Mononuclear cell (primary cell): ENCODE measurements around the gene P2RY11. TPM values are rescaled to one million over a fixed set of nuclear protein-coding genes. Genes with fewer than 3 reads are reported as not detected.

Source experiments
- H3K27me3 ChIP-seq: 2 replicates; pipeline ENCODE4 v1.6.0; 2011; ENCODE audit warnings: low read length, control low read depth; ENCODE audit not compliant: insufficient read depth
- H3K4me1 ChIP-seq: 2 replicates; pipeline ENCODE4 v1.5.1; 2011; ENCODE audit warnings: mild to moderate bottlenecking, low read length, control low read depth; ENCODE audit not compliant: insufficient read depth
- H3K4me3 ChIP-seq: 2 replicates; pipeline ENCODE4 v1.5.1; 2011; ENCODE audit warnings: mild to moderate bottlenecking, low read length, moderate library complexity
- H3K9me3 ChIP-seq: 2 replicates; pipeline ENCODE4 v1.5.1; 2011; ENCODE audit warnings: low read depth, mild to moderate bottlenecking, control low read depth, low read length
- total RNA-seq: library from RNA; depleted of rRNA; stranded (reverse); fragments of >200 nt; gene quantifications from one replicate; pipeline ENCODE4 v1.2.3, GENCODE V29; 2012

P2RY11 gene
- total RNA-seq, 1 donor: 8.3 TPM

GRCh38 chr19:10137751-10138682, 26.5 kb downstream of the P2RY11 start:
- Histone ChIP-seq H3K4me3 (no peak overlapping the region), H3K9me3 (no peaks in the 10 kb centered on the region), H3K4me1 (peaks cover 15% of the 10 kb centered on the region), H3K27me3 (no peaks in the 10 kb centered on the region)

GRCh38 chr19:10138879-10139795, 27.6 kb downstream of the P2RY11 start:
- Histone ChIP-seq H3K9me3 (no peaks in the 10 kb centered on the region), H3K27me3 (no peaks in the 10 kb centered on the region), H3K4me3 (no peak overlapping the region), H3K4me1 (peaks cover 26% of the 10 kb centered on the region)

GRCh38 chr19:10139952-10140351, 28.5 kb downstream of the P2RY11 start:
- Histone ChIP-seq H3K4me3 (no peak overlapping the region), H3K9me3 (no peaks in the 10 kb centered on the region), H3K4me1 (peaks cover 30% of the 10 kb centered on the region), H3K27me3 (no peaks in the 10 kb centered on the region)

- no peaks in the 10 kb centered on the region for H3K9me3 ChIP-seq
- H3K4me3 ChIP-seq: no peak overlapping the region
- H3K4me1 ChIP-seq: peaks cover 30% of the 10 kb centered on the region
- no peaks in the 10 kb centered on the region for H3K27me3 ChIP-seq
Observed at GRCh38 chr19:10141479-10141878, 30.0 kb downstream of the P2RY11 start.

GRCh38 chr19:10141973-10142372, 30.5 kb downstream of the P2RY11 start:
- Histone ChIP-seq H3K27me3 (no peaks in the 10 kb centered on the region), H3K4me1 (peaks cover 30% of the 10 kb centered on the region), H3K4me3 (no peak overlapping the region), H3K9me3 (no peaks in the 10 kb centered on the region)

GRCh38 chr19:10142701-10143375, 31.3 kb downstream of the P2RY11 start:
- Histone ChIP-seq H3K4me3 (no peak overlapping the region), H3K4me1 (peaks cover 30% of the 10 kb centered on the region), H3K27me3 (no peaks in the 10 kb centered on the region), H3K9me3 (no peaks in the 10 kb centered on the region)

GRCh38 chr19:10143681-10144080, 32.2 kb downstream of the P2RY11 start:
- H3K27me3 ChIP-seq: no peaks in the 10 kb centered on the region
- H3K4me3 ChIP-seq: no peak overlapping the region
- H3K9me3 ChIP-seq: no peaks in the 10 kb centered on the region

GRCh38 chr19:10144361-10144760, 32.9 kb downstream of the P2RY11 start:
- no peaks in the 10 kb centered on the region for H3K27me3 ChIP-seq
- H3K4me3 ChIP-seq: no peak overlapping the region
- H3K9me3 ChIP-seq: no peaks in the 10 kb centered on the region
- H3K4me1 ChIP-seq: peaks cover 30% of the 10 kb centered on the region

More at GRCh38 chr19:10143681-10144080, 32.2 kb downstream of the P2RY11 start:
- H3K4me1 ChIP-seq: peaks cover 30% of the 10 kb centered on the region

GRCh38 chr19:10145031-10145430, 33.5 kb downstream of the P2RY11 start:
- Histone ChIP-seq H3K27me3 (no peaks in the 10 kb centered on the region), H3K4me3 (no peak overlapping the region), H3K4me1 (peaks cover 30% of the 10 kb centered on the region), H3K9me3 (no peaks in the 10 kb centered on the region)

GRCh38 chr19:10146142-10146541, 34.6 kb downstream of the P2RY11 start:
- no peaks in the 10 kb centered on the region for H3K27me3 ChIP-seq
- H3K9me3 ChIP-seq: no peaks in the 10 kb centered on the region
- no peak overlapping the region for H3K4me3 ChIP-seq
- peaks cover 30% of the 10 kb centered on the region for H3K4me1 ChIP-seq

GRCh38 chr19:10149427-10149826, 37.9 kb downstream of the P2RY11 start:
- Histone ChIP-seq H3K4me1 (peaks cover 2% of the 10 kb centered on the region), H3K27me3 (no peaks in the 10 kb centered on the region), H3K9me3 (no peaks in the 10 kb centered on the region), H3K4me3 (no peak overlapping the region)

- no peak overlapping the region for H3K4me3 ChIP-seq
- no peaks in the 10 kb centered on the region for H3K4me1 ChIP-seq
- H3K9me3 ChIP-seq: no peaks in the 10 kb centered on the region
- H3K27me3 ChIP-seq: no peaks in the 10 kb centered on the region
Observed at GRCh38 chr19:10151521-10151920, 40.0 kb downstream of the P2RY11 start.

- no peaks in the 10 kb centered on the region for H3K9me3 ChIP-seq
- H3K27me3 ChIP-seq: no peaks in the 10 kb centered on the region
- no peak overlapping the region for H3K4me3 ChIP-seq
- H3K4me1 ChIP-seq: no peaks in the 10 kb centered on the region
Observed at GRCh38 chr19:10152100-10152499, 40.6 kb downstream of the P2RY11 start.

- H3K4me1 ChIP-seq: no peaks in the 10 kb centered on the region
- H3K4me3 ChIP-seq: no peak overlapping the region
- H3K27me3 ChIP-seq: no peaks in the 10 kb centered on the region
- no peaks in the 10 kb centered on the region for H3K9me3 ChIP-seq
Observed at GRCh38 chr19:10155839-10156238, 44.3 kb downstream of the P2RY11 start.

- Histone ChIP-seq H3K27me3 (no peaks in the 10 kb centered on the region), H3K9me3 (no peaks in the 10 kb centered on the region), H3K4me3 (no peak overlapping the region), H3K4me1 (no peaks in the 10 kb centered on the region)
Observed at GRCh38 chr19:10158071-10158470, 46.6 kb downstream of the P2RY11 start.
